GM23338 (cell line): ENCODE data around the gene CDYL. TPM values are rescaled to one million over a fixed set of nuclear protein-coding genes. Genes with fewer than 3 reads are reported as not detected.

ENCODE experiments used
- ATAC-seq: fragments of 200-7000 bp; cut with Tn5 transposase; 3 replicates; pipeline ENCODE4 v1.9.1; 2020
- DNase-seq: peaks from one replicate; pipeline ENCODE4 v3.0.0-alpha.2; 2015; ENCODE audit warnings: low spot score
- H2AFZ ChIP-seq: fragments of 200-600 bp; sonication (generic); 2 replicates; pipeline ENCODE4 v1.8.0; 2016; ENCODE audit warnings: antibody characterized with exemption, mild to moderate bottlenecking, moderate library complexity
- H3F3A ChIP-seq: fragments of 200-600 bp; sonication (generic); replicated peaks from 2 replicates; pipeline ENCODE4 v1.8.0; 2017; ENCODE audit warnings: antibody characterized with exemption, mixed run types, low read depth
- H3K27ac ChIP-seq: fragments of 200-600 bp; sonication (generic); 2 replicates; pipeline ENCODE4 v1.6.1; 2016; ENCODE audit warnings: low read depth
- H3K27me3 ChIP-seq: fragments of 200-600 bp; sonication (generic); 2 replicates; pipeline ENCODE4 v1.8.0; 2016; ENCODE audit warnings: mild to moderate bottlenecking, mixed run types, moderate library complexity; ENCODE audit not compliant: insufficient read depth
- H3K36me3 ChIP-seq: fragments of 200-600 bp; sonication (generic); 2 replicates; pipeline ENCODE4 v1.8.0; 2016; ENCODE audit warnings: mild to moderate bottlenecking; ENCODE audit not compliant: insufficient read depth
- H3K4me1 ChIP-seq: fragments of 200-600 bp; sonication (generic); 2 replicates; pipeline ENCODE4 v1.8.0; 2016; ENCODE audit warnings: mild to moderate bottlenecking, moderate library complexity; ENCODE audit not compliant: insufficient read depth
- H3K4me2 ChIP-seq: fragments of 200-600 bp; sonication (generic); 2 replicates; pipeline ENCODE4 v1.7.1; 2017; ENCODE audit warnings: mixed run types
- H3K4me3 ChIP-seq: fragments of 200-600 bp; sonication (generic); 2 replicates; pipeline ENCODE4 v1.6.1; 2016; ENCODE audit warnings: mixed run types
- H3K79me2 ChIP-seq: fragments of 200-600 bp; sonication (generic); replicated peaks from 2 replicates; pipeline ENCODE4 v1.8.0; 2017; ENCODE audit warnings: mild to moderate bottlenecking; ENCODE audit not compliant: insufficient read depth
- H3K9me2 ChIP-seq: fragments of 200-600 bp; sonication (generic); 2 replicates; pipeline ENCODE4 v1.8.0; 2017; ENCODE audit not compliant: insufficient read depth
- H4K20me1 ChIP-seq: fragments of 200-600 bp; sonication (generic); replicated peaks from 2 replicates; pipeline ENCODE4 v1.8.0; 2017; ENCODE audit warnings: mild to moderate bottlenecking; ENCODE audit not compliant: insufficient read depth
- H3K27ac Mint-ChIP-seq: 2 replicates; pipeline ENCODE4 v1.8.0; 2020; ENCODE audit warnings: inconsistent platforms, mild to moderate bottlenecking, moderate library complexity, mixed read lengths
- H3K27me3 Mint-ChIP-seq: 3 replicates; pipeline ENCODE4 v1.8.0; 2022; ENCODE audit warnings: low read depth, mild to moderate bottlenecking, moderate library complexity, mixed read lengths, inconsistent platforms; ENCODE audit not compliant: insufficient read depth, poor library complexity
- H3K36me3 Mint-ChIP-seq: 3 replicates; pipeline ENCODE4 v1.8.0; 2021; ENCODE audit warnings: low read depth, mild to moderate bottlenecking, inconsistent platforms, moderate library complexity, mixed read lengths
- H3K4me1 Mint-ChIP-seq: 3 replicates; pipeline ENCODE4 v1.8.0; 2020; ENCODE audit warnings: mild to moderate bottlenecking, inconsistent platforms, mixed read lengths
- H3K4me3 Mint-ChIP-seq: 3 replicates; pipeline ENCODE4 v1.8.0; 2021; ENCODE audit warnings: moderate library complexity, mild to moderate bottlenecking, inconsistent platforms, mixed read lengths
- H3K9me3 Mint-ChIP-seq: 3 replicates; pipeline ENCODE4 v1.8.0; 2020; ENCODE audit warnings: moderate library complexity, mild to moderate bottlenecking, inconsistent platforms, mixed read lengths
- CREB1 ChIP-seq: fragments of 250-450 bp; sonication (Bioruptor Pico); IDR thresholded peaks from 2 replicates; pipeline ENCODE4 v1.5.0; 2020; ENCODE audit warnings: low read depth, mild to moderate bottlenecking, moderate library complexity
- EZH2 ChIP-seq: fragments of 200-600 bp; sonication (generic); IDR thresholded peaks from one replicate; pipeline ENCODE4 v1.8.0; 2017; ENCODE audit warnings: antibody characterized with exemption, mild to moderate bottlenecking, low read depth; ENCODE audit not compliant: unreplicated experiment
- EZH2phosphoT487 ChIP-seq: fragments of 200-600 bp; sonication (generic); IDR thresholded peaks from one replicate; pipeline ENCODE4 v1.8.1; 2018; ENCODE audit warnings: antibody characterized with exemption; ENCODE audit not compliant: unreplicated experiment
- JUNB ChIP-seq: IDR thresholded peaks from one replicate; pipeline ENCODE4 v1.6.1; 2016; ENCODE audit warnings: antibody characterized with exemption; ENCODE audit not compliant: unreplicated experiment
- NANOG ChIP-seq: IDR thresholded peaks from 2 replicates; pipeline ENCODE4 v1.6.1; 2016; ENCODE audit warnings: antibody characterized with exemption, borderline replicate concordance
- POLR2AphosphoS5 ChIP-seq: IDR thresholded peaks from 2 replicates; pipeline ENCODE4 v1.6.1; 2016; ENCODE audit warnings: antibody characterized with exemption, low read depth
- STAT1 ChIP-seq: IDR thresholded peaks from one replicate; pipeline ENCODE4 v1.6.1; 2016; ENCODE audit warnings: antibody characterized with exemption; ENCODE audit not compliant: unreplicated experiment
- ZNF114 ChIP-seq: fragments of 250-450 bp; sonication (Bioruptor Pico); IDR thresholded peaks from 2 replicates; pipeline ENCODE4 v1.5.0; 2020; ENCODE audit warnings: mild to moderate bottlenecking, moderate library complexity
- ZNF331 ChIP-seq: fragments of 250-450 bp; sonication (Bioruptor Pico); IDR thresholded peaks from 2 replicates; pipeline ENCODE4 v1.5.0; 2020; ENCODE audit warnings: low read depth, mild to moderate bottlenecking, moderate library complexity
- polyA plus RNA-seq: library from polyadenylated mRNA; unstranded; fragments of >200 nt; fragmentation: Nextera tagmentation; extraction: Ambion mirVana; gene quantifications from 2 replicates; pipeline ENCODE4 v1.2.1, GENCODE V29; 2016
- total RNA-seq: library from RNA; depleted of rRNA; stranded (reverse); fragments of >200 nt; shearing (Covaris generic); gene quantifications from 2 replicates; pipeline ENCODE4 v1.2.3, GENCODE V29; 2014
- TF ChIP-seq, protein P1 (sequence below): fragments of 250-450 bp; sonication (Bioruptor Pico); IDR thresholded peaks from 2 replicates; pipeline ENCODE4 v1.5.0; 2020; ENCODE audit warnings: mild to moderate bottlenecking, moderate library complexity
- TF ChIP-seq, protein P2 (sequence below): IDR thresholded peaks from 2 replicates; pipeline ENCODE4 v1.6.1; 2016; ENCODE audit warnings: antibody characterized with exemption
- TF ChIP-seq, protein P3 (sequence below): IDR thresholded peaks from one replicate; pipeline ENCODE4 v1.6.1; 2018; ENCODE audit warnings: antibody characterized with exemption; ENCODE audit not compliant: unreplicated experiment
- TF ChIP-seq, protein P4 (sequence below), 2 experiments: fragments of 200-600 bp in 1 of 2; sonication (generic) in 1 of 2; conservative IDR thresholded peaks; 2 replicates each; pipeline versions ENCODE4 v1.5.1 to v1.6.1; 2016 to 2017; ENCODE audit warnings: antibody characterized with exemption in 2 of 2, low read depth in 2 of 2, mild to moderate bottlenecking in 2 of 2, moderate library complexity in 1 of 2

The CDYL gene
- total and polyA plus RNA-seq, 2 experiments from 2014 or later = 67.2 to 128 TPM

- Mint-ChIP-seq H3K4me3 (no peak overlapping the region), H3K4me1 (peaks cover 22% of the 10 kb centered on the region), H3K9me3 (no peaks in the 10 kb centered on the region), H3K36me3 (peaks cover 8% of the 10 kb centered on the region), H3K27me3 (peaks cover 1% of the 10 kb centered on the region), H3K27ac (no peak overlapping the region)
- Histone ChIP-seq H3F3A (no peaks in the 10 kb centered on the region), H4K20me1 (peaks cover 93% of the 10 kb centered on the region), H3K36me3 (no peaks in the 10 kb centered on the region), H3K27me3 (no peaks in the 10 kb centered on the region), H3K27ac (no peak overlapping the region), H3K4me3 (no peak overlapping the region), H3K79me2 (peaks cover 97% of the 10 kb centered on the region), H3K4me2 (no peak overlapping the region), H2AFZ (no peak overlapping the region), H3K4me1 (peaks cover 19% of the 10 kb centered on the region), H3K9me2 (no peaks in the 10 kb centered on the region; the same call in 1 of the 2 replicates)
- DNase-seq (no peak), ATAC-seq (no peak)
- no peak for TF ChIP-seq JUNB
- no peak for TF ChIP-seq STAT1
- TF ChIP-seq ZNF331 (CRISPR knock-in tag) = no peak
- TF ChIP-seq NANOG = no peak
- TF ChIP-seq, protein P1, sequence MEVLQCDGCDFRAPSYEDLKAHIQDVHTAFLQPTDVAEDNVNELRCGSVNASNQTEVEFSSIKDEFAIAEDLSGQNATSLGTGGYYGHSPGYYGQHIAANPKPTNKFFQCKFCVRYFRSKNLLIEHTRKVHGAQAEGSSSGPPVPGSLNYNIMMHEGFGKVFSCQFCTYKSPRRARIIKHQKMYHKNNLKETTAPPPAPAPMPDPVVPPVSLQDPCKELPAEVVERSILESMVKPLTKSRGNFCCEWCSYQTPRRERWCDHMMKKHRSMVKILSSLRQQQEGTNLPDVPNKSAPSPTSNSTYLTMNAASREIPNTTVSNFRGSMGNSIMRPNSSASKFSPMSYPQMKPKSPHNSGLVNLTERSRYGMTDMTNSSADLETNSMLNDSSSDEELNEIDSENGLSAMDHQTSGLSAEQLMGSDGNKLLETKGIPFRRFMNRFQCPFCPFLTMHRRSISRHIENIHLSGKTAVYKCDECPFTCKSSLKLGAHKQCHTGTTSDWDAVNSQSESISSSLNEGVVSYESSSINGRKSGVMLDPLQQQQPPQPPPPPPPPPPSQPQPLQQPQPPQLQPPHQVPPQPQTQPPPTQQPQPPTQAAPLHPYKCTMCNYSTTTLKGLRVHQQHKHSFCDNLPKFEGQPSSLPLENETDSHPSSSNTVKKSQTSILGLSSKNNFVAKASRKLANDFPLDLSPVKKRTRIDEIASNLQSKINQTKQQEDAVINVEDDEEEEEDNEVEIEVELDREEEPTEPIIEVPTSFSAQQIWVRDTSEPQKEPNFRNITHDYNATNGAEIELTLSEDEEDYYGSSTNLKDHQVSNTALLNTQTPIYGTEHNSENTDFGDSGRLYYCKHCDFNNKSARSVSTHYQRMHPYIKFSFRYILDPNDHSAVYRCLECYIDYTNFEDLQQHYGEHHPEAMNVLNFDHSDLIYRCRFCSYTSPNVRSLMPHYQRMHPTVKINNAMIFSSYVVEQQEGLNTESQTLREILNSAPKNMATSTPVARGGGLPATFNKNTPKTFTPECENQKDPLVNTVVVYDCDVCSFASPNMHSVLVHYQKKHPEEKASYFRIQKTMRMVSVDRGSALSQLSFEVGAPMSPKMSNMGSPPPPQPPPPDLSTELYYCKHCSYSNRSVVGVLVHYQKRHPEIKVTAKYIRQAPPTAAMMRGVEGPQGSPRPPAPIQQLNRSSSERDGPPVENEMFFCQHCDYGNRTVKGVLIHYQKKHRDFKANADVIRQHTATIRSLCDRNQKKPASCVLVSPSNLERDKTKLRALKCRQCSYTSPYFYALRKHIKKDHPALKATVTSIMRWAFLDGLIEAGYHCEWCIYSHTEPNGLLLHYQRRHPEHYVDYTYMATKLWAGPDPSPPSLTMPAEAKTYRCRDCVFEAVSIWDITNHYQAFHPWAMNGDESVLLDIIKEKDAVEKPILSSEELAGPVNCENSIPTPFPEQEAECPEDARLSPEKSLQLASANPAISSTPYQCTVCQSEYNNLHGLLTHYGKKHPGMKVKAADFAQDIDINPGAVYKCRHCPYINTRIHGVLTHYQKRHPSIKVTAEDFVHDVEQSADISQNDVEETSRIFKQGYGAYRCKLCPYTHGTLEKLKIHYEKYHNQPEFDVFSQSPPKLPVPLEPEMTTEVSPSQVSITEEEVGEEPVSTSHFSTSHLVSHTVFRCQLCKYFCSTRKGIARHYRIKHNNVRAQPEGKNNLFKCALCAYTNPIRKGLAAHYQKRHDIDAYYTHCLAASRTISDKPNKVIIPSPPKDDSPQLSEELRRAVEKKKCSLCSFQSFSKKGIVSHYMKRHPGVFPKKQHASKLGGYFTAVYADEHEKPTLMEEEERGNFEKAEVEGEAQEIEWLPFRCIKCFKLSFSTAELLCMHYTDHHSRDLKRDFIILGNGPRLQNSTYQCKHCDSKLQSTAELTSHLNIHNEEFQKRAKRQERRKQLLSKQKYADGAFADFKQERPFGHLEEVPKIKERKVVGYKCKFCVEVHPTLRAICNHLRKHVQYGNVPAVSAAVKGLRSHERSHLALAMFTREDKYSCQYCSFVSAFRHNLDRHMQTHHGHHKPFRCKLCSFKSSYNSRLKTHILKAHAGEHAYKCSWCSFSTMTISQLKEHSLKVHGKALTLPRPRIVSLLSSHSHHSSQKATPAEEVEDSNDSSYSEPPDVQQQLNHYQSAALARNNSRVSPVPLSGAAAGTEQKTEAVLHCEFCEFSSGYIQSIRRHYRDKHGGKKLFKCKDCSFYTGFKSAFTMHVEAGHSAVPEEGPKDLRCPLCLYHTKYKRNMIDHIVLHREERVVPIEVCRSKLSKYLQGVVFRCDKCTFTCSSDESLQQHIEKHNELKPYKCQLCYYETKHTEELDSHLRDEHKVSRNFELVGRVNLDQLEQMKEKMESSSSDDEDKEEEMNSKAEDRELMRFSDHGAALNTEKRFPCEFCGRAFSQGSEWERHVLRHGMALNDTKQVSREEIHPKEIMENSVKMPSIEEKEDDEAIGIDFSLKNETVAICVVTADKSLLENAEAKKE = no peak
- TF ChIP-seq, protein P2, sequence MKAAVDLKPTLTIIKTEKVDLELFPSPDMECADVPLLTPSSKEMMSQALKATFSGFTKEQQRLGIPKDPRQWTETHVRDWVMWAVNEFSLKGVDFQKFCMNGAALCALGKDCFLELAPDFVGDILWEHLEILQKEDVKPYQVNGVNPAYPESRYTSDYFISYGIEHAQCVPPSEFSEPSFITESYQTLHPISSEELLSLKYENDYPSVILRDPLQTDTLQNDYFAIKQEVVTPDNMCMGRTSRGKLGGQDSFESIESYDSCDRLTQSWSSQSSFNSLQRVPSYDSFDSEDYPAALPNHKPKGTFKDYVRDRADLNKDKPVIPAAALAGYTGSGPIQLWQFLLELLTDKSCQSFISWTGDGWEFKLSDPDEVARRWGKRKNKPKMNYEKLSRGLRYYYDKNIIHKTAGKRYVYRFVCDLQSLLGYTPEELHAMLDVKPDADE = no peak
- TF ChIP-seq CREB1 = no peak
- TF ChIP-seq EZH2 = no peak
- no peak for TF ChIP-seq EZH2phosphoT487
- TF ChIP-seq, protein P3, sequence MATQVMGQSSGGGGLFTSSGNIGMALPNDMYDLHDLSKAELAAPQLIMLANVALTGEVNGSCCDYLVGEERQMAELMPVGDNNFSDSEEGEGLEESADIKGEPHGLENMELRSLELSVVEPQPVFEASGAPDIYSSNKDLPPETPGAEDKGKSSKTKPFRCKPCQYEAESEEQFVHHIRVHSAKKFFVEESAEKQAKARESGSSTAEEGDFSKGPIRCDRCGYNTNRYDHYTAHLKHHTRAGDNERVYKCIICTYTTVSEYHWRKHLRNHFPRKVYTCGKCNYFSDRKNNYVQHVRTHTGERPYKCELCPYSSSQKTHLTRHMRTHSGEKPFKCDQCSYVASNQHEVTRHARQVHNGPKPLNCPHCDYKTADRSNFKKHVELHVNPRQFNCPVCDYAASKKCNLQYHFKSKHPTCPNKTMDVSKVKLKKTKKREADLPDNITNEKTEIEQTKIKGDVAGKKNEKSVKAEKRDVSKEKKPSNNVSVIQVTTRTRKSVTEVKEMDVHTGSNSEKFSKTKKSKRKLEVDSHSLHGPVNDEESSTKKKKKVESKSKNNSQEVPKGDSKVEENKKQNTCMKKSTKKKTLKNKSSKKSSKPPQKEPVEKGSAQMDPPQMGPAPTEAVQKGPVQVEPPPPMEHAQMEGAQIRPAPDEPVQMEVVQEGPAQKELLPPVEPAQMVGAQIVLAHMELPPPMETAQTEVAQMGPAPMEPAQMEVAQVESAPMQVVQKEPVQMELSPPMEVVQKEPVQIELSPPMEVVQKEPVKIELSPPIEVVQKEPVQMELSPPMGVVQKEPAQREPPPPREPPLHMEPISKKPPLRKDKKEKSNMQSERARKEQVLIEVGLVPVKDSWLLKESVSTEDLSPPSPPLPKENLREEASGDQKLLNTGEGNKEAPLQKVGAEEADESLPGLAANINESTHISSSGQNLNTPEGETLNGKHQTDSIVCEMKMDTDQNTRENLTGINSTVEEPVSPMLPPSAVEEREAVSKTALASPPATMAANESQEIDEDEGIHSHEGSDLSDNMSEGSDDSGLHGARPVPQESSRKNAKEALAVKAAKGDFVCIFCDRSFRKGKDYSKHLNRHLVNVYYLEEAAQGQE = no peak
- TF ChIP-seq, protein P4, sequence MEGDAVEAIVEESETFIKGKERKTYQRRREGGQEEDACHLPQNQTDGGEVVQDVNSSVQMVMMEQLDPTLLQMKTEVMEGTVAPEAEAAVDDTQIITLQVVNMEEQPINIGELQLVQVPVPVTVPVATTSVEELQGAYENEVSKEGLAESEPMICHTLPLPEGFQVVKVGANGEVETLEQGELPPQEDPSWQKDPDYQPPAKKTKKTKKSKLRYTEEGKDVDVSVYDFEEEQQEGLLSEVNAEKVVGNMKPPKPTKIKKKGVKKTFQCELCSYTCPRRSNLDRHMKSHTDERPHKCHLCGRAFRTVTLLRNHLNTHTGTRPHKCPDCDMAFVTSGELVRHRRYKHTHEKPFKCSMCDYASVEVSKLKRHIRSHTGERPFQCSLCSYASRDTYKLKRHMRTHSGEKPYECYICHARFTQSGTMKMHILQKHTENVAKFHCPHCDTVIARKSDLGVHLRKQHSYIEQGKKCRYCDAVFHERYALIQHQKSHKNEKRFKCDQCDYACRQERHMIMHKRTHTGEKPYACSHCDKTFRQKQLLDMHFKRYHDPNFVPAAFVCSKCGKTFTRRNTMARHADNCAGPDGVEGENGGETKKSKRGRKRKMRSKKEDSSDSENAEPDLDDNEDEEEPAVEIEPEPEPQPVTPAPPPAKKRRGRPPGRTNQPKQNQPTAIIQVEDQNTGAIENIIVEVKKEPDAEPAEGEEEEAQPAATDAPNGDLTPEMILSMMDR (conservative IDR thresholded peaks at IDR 0.05; ENCODE audit: low read depth in 2 of 2) = no peak
- TF ChIP-seq ZNF114 = no peak
- no peak for TF ChIP-seq POLR2AphosphoS5
Observed at GRCh38 chr6:4812068-4812467, 35.9 kb downstream of the CDYL start.
